ENCODE measurements around the gene TCERG1L. TPM values are rescaled to one million over a fixed set of nuclear protein-coding genes. Genes with fewer than 3 reads are reported as not detected.

The TCERG1L gene
- total RNA-seq, 4 donors from 2014 or later: 0.12 TPM; not detected in 3

GRCh38 chr10:131160219-131160875 is 151.2 kb downstream of the TCERG1L start:
- WGBS, 2 donors (ENCODE audit: low coverage in 1 of 2): 86 to 91% methylated on average over 3 to 8 of the region's 19 CpGs
- ATAC-seq: no peak

DNA sequence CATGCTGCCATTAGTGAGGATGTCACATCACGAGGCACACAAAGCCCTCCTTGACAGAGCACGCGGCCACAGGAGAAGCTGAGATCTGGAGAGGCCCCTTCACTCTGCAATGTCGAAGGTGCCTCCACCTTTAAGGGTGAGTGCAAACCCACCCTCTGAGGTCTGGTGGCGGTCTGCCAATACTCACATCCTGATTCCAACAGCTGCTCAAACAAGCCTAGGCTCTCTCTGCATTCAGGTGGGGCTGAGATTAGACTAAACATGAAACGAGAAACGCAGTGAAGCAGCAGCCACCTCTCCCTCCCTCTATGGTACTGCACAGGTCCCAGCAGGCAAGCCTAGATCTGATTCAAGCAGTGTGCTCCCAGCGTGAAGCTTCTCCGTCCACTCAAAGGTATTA is 151.8 kb downstream of the TCERG1L start:
- no peaks in the 10 kb centered on the region for H3K4me1 ChIP-seq
- ATAC-seq: no peak
- no peak overlapping the region for H3K27ac ChIP-seq
- H3K9me3 ChIP-seq: no peaks in the 10 kb centered on the region
- no peaks in the 10 kb centered on the region for H3K36me3 ChIP-seq
- TF ChIP-seq POLR2AphosphoS5 (IDR thresholded peaks at IDR 0.05) (no peak), EP300 (IDR thresholded peaks at IDR 0.05) (no peak), POLR2A (IDR thresholded peaks at IDR 0.05) (no peak)
- TF ChIP-seq, protein P1, sequence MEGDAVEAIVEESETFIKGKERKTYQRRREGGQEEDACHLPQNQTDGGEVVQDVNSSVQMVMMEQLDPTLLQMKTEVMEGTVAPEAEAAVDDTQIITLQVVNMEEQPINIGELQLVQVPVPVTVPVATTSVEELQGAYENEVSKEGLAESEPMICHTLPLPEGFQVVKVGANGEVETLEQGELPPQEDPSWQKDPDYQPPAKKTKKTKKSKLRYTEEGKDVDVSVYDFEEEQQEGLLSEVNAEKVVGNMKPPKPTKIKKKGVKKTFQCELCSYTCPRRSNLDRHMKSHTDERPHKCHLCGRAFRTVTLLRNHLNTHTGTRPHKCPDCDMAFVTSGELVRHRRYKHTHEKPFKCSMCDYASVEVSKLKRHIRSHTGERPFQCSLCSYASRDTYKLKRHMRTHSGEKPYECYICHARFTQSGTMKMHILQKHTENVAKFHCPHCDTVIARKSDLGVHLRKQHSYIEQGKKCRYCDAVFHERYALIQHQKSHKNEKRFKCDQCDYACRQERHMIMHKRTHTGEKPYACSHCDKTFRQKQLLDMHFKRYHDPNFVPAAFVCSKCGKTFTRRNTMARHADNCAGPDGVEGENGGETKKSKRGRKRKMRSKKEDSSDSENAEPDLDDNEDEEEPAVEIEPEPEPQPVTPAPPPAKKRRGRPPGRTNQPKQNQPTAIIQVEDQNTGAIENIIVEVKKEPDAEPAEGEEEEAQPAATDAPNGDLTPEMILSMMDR (IDR thresholded peaks at IDR 0.05): no peak
- H3K4me3 ChIP-seq: no peak overlapping the region
- 32 to 46% methylated on average over 4 to 6 of the region's 9 CpGs for WGBS, 2 donors (ENCODE audit: low coverage in 1 of 2)
- peaks cover 58% of the 10 kb centered on the region for H3K27me3 ChIP-seq

More at GRCh38 chr10:131160219-131160875, 151.2 kb downstream of the TCERG1L start:
- H3K27ac ChIP-seq: no peak overlapping the region
- no peaks in the 10 kb centered on the region for H3K9me3 ChIP-seq
- no peaks in the 10 kb centered on the region for H3K4me1 ChIP-seq
- TF ChIP-seq POLR2A (IDR thresholded peaks at IDR 0.05): no peak
- TF ChIP-seq EP300 (IDR thresholded peaks at IDR 0.05): no peak
- TF ChIP-seq, protein P1 (IDR thresholded peaks at IDR 0.05): no peak
- no peak for TF ChIP-seq POLR2AphosphoS5 (IDR thresholded peaks at IDR 0.05)
- H3K4me3 ChIP-seq: no peak overlapping the region
- H3K36me3 ChIP-seq: no peaks in the 10 kb centered on the region
- H3K27me3 ChIP-seq: peaks cover 53% of the 10 kb centered on the region

- H3K27me3 ChIP-seq: peaks cover 69% of the 10 kb centered on the region
Observed at GRCh38 chr10:131158695-131159094, 152.8 kb downstream of the TCERG1L start.

GRCh38 chr10:131157899-131158298 is 153.6 kb downstream of the TCERG1L start:
- no peak for ATAC-seq
- H3K9me3 ChIP-seq: peaks cover 0 to 8% (median 0%) of the 10 kb centered on the region in 3 donors
- H3K4me3 ChIP-seq: no peak overlapping the region
- H3K4me1 ChIP-seq: no peaks in the 10 kb centered on the region
- TF ChIP-seq POLR2AphosphoS5 (IDR thresholded peaks at IDR 0.05): no peak
- TF ChIP-seq, protein P1 (IDR thresholded peaks at IDR 0.05): no peak
- TF ChIP-seq POLR2A (IDR thresholded peaks at IDR 0.05): no peak
- no peak for TF ChIP-seq EP300 (IDR thresholded peaks at IDR 0.05)
- H3K27ac ChIP-seq: no peak overlapping the region
- WGBS, 2 donors (ENCODE audit: low coverage in 1 of 2): 78 to 100% methylated on average over 1 to 2 of the region's 10 CpGs
- no peaks in the 10 kb centered on the region for H3K36me3 ChIP-seq
- H3K27me3 ChIP-seq: peaks cover 70% of the 10 kb centered on the region

More at GRCh38 chr10:131158695-131159094, 152.8 kb downstream of the TCERG1L start:
- TF ChIP-seq EP300 (IDR thresholded peaks at IDR 0.05): no peak
- no peak for TF ChIP-seq POLR2AphosphoS5 (IDR thresholded peaks at IDR 0.05)
- no peak for ATAC-seq
- Histone ChIP-seq H3K4me1 (no peaks in the 10 kb centered on the region), H3K27ac (no peak overlapping the region), H3K36me3 (no peaks in the 10 kb centered on the region), H3K4me3 (no peak overlapping the region), H3K9me3 (peaks cover 0 to under 1% (median 0%) of the 10 kb centered on the region in 3 donors)
- WGBS, 2 donors (ENCODE audit: low coverage in 1 of 2): 80 to 100% methylated on average over 1 to 4 of the region's 17 CpGs

DNA sequence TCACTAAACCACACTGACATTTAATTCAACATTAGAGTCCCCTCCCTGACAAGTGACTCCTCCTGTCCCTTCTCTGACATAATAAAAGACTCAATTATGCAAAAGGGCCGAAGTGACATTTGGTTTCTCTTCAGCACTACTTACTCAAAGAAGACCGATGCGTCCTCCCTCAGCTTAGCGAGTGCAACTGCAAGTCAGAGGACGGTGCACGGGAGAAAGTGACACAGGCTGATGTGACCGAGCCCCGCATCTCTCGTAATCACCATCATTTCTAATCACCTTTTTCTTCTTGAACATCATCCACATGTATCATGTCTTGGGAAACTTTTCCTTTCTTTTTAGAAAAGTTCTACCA is 155.7 kb downstream of the TCERG1L start:
- Histone ChIP-seq H3K4me3 (no peak overlapping the region), H3K36me3 (no peaks in the 10 kb centered on the region), H3K27ac (no peak overlapping the region), H3K9me3 (peaks cover 0 to 26% (median 0%) of the 10 kb centered on the region in 3 donors), H3K4me1 (no peaks in the 10 kb centered on the region), H3K27me3 (peaks cover 59% of the 10 kb centered on the region)
- 61 to 70% methylated on average over 3 to 9 of the region's 9 CpGs for WGBS, 2 donors (ENCODE audit: low coverage in 1 of 2)
- no peak for TF ChIP-seq POLR2A (IDR thresholded peaks at IDR 0.05)
- no peak for TF ChIP-seq POLR2AphosphoS5 (IDR thresholded peaks at IDR 0.05)
- no peak for TF ChIP-seq EP300 (IDR thresholded peaks at IDR 0.05)
- TF ChIP-seq, protein P1 (IDR thresholded peaks at IDR 0.05): no peak
- no peak for ATAC-seq

All from gastroesophageal sphincter (tissue), 4 donors.